NCI-H82 treated with DMSO at 0.1 percent for 48 hours (cell line): ENCODE data around the gene RRAD.

ENCODE experiments used
- DNase-seq: peaks from one replicate; lab custom pipeline; 2025; ENCODE audit not compliant: unreplicated experiment; lab: John Stamatoyannopoulos, UW

RRAD gene

DNA sequence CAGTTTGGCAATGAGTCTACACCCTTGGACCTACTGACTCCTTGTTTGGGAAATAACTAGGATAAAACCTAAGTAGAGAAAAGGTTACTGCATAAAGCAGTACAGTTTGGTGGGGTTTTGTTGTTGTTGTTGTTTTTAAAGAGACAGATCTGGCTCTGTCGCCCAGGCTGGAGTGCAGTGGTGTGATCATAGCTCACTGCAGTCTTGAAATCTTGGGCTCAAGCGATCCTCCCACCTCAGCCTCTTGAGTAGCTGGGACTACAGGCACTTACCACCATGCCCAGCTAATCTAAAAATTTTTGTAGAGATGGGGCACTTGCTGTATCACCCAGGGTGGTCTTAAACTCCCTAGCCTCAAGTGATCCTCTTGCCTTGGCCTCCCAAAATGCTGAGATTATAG, 43.8 kb downstream of the RRAD start:
- DNase-seq: no peak

DNA sequence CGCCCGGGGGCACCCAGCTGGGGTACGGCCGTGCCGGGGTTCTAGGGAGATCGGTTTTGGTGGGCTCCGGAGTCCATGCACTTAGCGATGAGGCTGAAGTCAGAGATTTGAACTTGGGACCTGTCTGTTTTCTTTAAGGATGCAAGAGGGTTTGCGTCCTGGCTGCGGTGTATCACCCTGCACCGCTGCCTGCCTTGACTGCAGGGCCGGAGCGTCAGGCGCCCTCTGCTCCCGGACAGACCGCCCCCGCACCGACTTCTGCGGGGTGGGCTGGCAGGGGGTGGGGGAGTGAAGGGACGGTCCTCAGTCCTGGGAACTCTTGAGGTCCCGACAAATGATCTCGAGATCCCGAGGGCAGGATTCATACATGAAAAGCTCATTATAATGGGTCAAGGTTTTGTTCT, 44.3 kb downstream of the RRAD start:
- DNase-seq: no peak

DNA sequence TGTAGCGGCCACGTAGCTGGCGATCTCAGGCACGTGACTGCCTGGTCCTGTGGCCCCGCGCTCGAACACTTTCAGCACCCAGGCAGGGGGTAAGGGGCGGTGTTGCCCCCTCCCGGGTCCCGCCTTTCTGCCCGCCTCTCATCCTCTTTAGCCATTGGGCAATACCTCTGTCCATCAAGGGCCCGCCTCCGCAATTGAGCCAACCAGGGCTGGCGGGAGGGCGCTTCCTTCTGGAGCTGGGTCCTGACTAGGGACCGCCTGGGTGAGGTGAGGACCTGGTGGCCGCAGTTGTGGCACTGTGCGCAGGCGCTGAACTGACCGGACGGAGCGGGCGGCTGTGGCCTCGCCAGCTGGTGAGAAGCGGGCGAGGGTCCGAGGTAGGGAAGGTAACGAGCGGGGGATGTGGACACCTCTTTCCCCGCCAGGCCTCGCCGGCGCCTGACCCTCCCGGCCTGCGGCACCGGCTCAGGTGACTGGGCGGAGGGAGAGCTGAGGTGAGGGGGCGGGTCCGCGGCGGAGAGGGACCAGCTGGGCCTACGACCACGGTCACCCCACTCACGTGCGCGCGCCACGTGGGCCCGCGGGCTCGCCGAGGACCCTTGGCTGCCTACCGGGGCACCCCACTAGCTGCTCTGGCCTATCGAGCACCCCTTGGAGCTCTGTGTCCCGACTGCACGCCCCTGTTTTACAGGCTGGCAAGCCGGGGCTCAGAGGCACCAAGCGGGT, 44.9 kb downstream of the RRAD start, which contains the start of gene PDP2:
PDP2 (plus strand) TSS at position 228 of the 726 bp plus-strand sequence. CDS start 3,770 bp downstream, outside the sequence.
- peak; percentile 89 for DNase-seq

- DNase-seq: no peak
Observed at GRCh38 chr16:66878067-66878466, 47.3 kb downstream of the RRAD start.

GRCh38 chr16:66874079-66874775, 51.1 kb downstream of the RRAD start:
- no peak for DNase-seq

DNA sequence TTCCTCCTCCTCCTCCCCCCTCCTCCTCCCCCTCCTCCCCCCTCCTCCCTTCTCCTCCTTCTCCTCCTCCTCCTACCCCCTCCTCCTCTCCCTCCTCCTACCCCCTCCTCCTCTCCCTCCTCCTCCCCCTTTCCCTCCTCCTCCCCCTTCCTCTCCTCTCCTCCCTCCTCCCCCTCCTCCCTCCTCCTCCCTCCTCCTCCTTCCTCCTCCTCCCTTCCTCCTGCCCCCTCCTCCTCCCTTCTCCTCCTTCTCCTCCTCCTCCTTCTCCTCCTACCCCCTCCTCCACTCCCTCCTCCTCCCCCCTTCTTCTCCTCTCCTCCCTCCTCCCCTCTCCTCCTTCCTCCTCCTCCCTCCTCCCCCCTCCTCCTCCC, 51.7 kb downstream of the RRAD start:
- DNase-seq: no peak

- peak; percentile 10 for DNase-seq
Observed at GRCh38 chr16:66872943-66873684, 52.2 kb downstream of the RRAD start.

GRCh38 chr16:66872559-66872942, 52.8 kb downstream of the RRAD start:
- DNase-seq: no peak

- no peak for DNase-seq
Observed at GRCh38 chr16:66871840-66872239, 53.5 kb downstream of the RRAD start.
